Measurements from ENCODE around the gene CHAD. TPM values are rescaled to one million over a fixed set of nuclear protein-coding genes. Genes with fewer than 3 reads are reported as not detected.

CHAD gene
- total RNA-seq, 1 experiment from 2014 or later = not detected

DNA sequence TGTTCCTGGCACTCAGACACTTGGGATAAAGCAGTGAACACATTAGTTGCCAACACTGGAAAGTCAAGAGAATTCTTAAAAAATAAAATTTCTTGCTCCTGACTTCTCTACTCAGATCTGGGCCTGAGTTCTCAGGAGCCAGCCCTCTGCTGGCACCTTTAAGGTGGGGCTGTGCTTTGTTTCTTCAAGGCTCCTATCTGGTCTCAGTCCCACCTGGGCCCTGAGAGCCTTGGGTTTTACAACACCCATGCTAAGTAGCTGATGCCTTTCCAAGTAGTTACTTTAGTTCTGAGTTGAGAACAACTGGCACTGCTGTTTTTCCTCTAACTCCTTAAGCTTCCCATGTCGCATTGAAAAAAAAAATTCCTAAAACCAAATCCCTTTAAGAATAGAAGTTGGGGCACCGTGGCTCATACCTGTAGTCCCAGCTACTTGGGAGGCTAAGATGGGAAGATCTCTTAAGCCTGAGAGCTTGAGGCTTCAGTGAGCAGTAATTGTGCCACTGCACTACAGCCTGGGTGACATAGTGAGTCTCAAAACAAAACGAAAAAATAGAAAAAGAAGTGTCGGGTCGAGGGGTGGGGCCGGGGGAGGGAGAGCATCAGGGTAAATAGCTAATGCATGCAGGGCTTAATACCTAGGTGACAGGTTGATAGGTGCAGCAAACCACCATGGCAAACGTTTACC, 16.6 kb downstream of the CHAD start:
- Mint-ChIP-seq H3K4me1 (ENCODE audit: low read depth, unreplicated experiment) (peaks cover 16% of the 10 kb centered on the region), H3K9me3 (ENCODE audit: unreplicated experiment) (no peaks in the 10 kb centered on the region), H3K27ac (ENCODE audit: unreplicated experiment) (no peak overlapping the region), H3K4me3 (ENCODE audit: unreplicated experiment) (no peak overlapping the region), H3K36me3 (ENCODE audit: insufficient read depth, unreplicated experiment) (peaks cover 16% of the 10 kb centered on the region), H3K27me3 (ENCODE audit: insufficient read depth, unreplicated experiment) (no peaks in the 10 kb centered on the region)
- Histone ChIP-seq H3K4me1 (peaks cover 19% of the 10 kb centered on the region), H3K27me3 (replicated peaks; ENCODE audit: control insufficient read depth, insufficient read depth, low read length) (no peaks in the 10 kb centered on the region), H3K4me3 (ENCODE audit: low read depth, low read length) (no peak overlapping the region), H3K36me3 (ENCODE audit: control insufficient read depth, insufficient read depth, low read length) (0 out of 2 replicates have a peak, but pooled peaks cover 3% of the 10 kb centered on the region), H3K9me3 (no peaks in the 10 kb centered on the region)
- no TSS peak for BruUV-seq (replicated peaks)
- POLR2A ChIA-PET = interaction anchor here (1.0 kb wide), 1 partner anchor 26 kb away, joined by 5 read pairs; the partner anchor contains the start of gene ACSF2
- TF ChIP-seq CTCF (IDR thresholded peaks at IDR 0.05; ENCODE audit: insufficient read depth in 1 of 2, low read depth in 1 of 2, low read length in 1 of 2, severe bottlenecking in 1 of 2, unreplicated experiment in 1 of 2) = no peak
- no peak for DNase-seq
- intact Hi-C loops (cut with micrococcal nuclease; ENCODE audit: unreplicated experiment) = no loop called here
- CTCF ChIA-PET = interaction anchor here (0.5 to 1.2 kb wide), 2 partner anchors 54 to 219 kb away, joined by 3 read pairs; no protein-coding TSS in a partner anchor

GRCh38 chr17:50448643-50449042, 20.0 kb downstream of the CHAD start:
- no peak overlapping the region for H3K4me3 ChIP-seq (ENCODE audit: low read depth, low read length)
- no peak overlapping the region for H3K4me3 Mint-ChIP-seq (ENCODE audit: unreplicated experiment)
- no peak for TF ChIP-seq CTCF (IDR thresholded peaks at IDR 0.05; ENCODE audit: insufficient read depth in 1 of 2, low read depth in 1 of 2, low read length in 1 of 2, severe bottlenecking in 1 of 2, unreplicated experiment in 1 of 2)
- intact Hi-C loops (cut with micrococcal nuclease; ENCODE audit: unreplicated experiment) = no loop called here
- BruUV-seq (replicated peaks) = no TSS peak
- no peaks in the 10 kb centered on the region for H3K9me3 ChIP-seq
- no peak overlapping the region for H3K27ac Mint-ChIP-seq (ENCODE audit: unreplicated experiment)
- H3K36me3 Mint-ChIP-seq (ENCODE audit: insufficient read depth, unreplicated experiment) = peaks cover 11% of the 10 kb centered on the region
- H3K27me3 Mint-ChIP-seq (ENCODE audit: insufficient read depth, unreplicated experiment) = no peaks in the 10 kb centered on the region
- no peaks in the 10 kb centered on the region for H3K36me3 ChIP-seq (ENCODE audit: control insufficient read depth, insufficient read depth, low read length)
- H3K4me1 ChIP-seq = peaks cover 38% of the 10 kb centered on the region
- peaks cover 42% of the 10 kb centered on the region for H3K4me1 Mint-ChIP-seq (ENCODE audit: low read depth, unreplicated experiment)
- ChIA-PET CTCF (interaction anchor here (1.4 kb wide), 1 partner anchor 31 kb away, joined by 4 read pairs; no protein-coding TSS in a partner anchor), POLR2A (no interaction called here)
- H3K27me3 ChIP-seq (replicated peaks; ENCODE audit: control insufficient read depth, insufficient read depth, low read length) = no peaks in the 10 kb centered on the region
- H3K9me3 Mint-ChIP-seq (ENCODE audit: unreplicated experiment) = no peaks in the 10 kb centered on the region
- no peak for DNase-seq

GRCh38 chr17:50447870-50448595, 20.6 kb downstream of the CHAD start:
- no peaks in the 10 kb centered on the region for H3K27me3 ChIP-seq (replicated peaks; ENCODE audit: control insufficient read depth, insufficient read depth, low read length)
- ChIA-PET POLR2A (interaction anchor here (0.9 to 1.0 kb wide), 2 partner anchors 51 to 52 kb away, joined by 3 to 4 read pairs; partner anchors contain the start of gene LRRC59), CTCF (interaction anchor here (0.6 to 1.4 kb wide), 2 partner anchors 9 to 31 kb away, joined by 4 read pairs; no protein-coding TSS in a partner anchor)
- TF ChIP-seq CTCF (IDR thresholded peaks at IDR 0.05; ENCODE audit: insufficient read depth in 1 of 2, low read depth in 1 of 2, low read length in 1 of 2, severe bottlenecking in 1 of 2, unreplicated experiment in 1 of 2) = no peak
- Mint-ChIP-seq H3K36me3 (ENCODE audit: insufficient read depth, unreplicated experiment) (peaks cover 15% of the 10 kb centered on the region), H3K4me1 (ENCODE audit: low read depth, unreplicated experiment) (peaks cover 48% of the 10 kb centered on the region), H3K27me3 (ENCODE audit: insufficient read depth, unreplicated experiment) (no peaks in the 10 kb centered on the region), H3K27ac (ENCODE audit: unreplicated experiment) (no peak overlapping the region), H3K9me3 (ENCODE audit: unreplicated experiment) (no peaks in the 10 kb centered on the region), H3K4me3 (ENCODE audit: unreplicated experiment) (no peak overlapping the region)
- no peak overlapping the region for H3K4me3 ChIP-seq (ENCODE audit: low read depth, low read length)
- intact Hi-C loops (cut with micrococcal nuclease; ENCODE audit: unreplicated experiment) = no loop called here
- H3K36me3 ChIP-seq (ENCODE audit: control insufficient read depth, insufficient read depth, low read length) = no peaks in the 10 kb centered on the region
- peaks cover 44% of the 10 kb centered on the region for H3K4me1 ChIP-seq
- H3K9me3 ChIP-seq = no peaks in the 10 kb centered on the region
- DNase-seq = peak in 1 of 2 experiments; percentile 47
- no TSS peak for BruUV-seq (replicated peaks)
